HG03565 (cell line): Measurements from ENCODE around the gene CLDN24.

Experiments used
- ATAC-seq: cut with Tn5 transposase; IDR thresholded peaks from one replicate; pipeline ENCODE4 v1.9.1; 2021; ENCODE audit warnings: mild to moderate bottlenecking, moderate library complexity; ENCODE audit not compliant: unreplicated experiment

Gene CLDN24

GRCh38 chr4:183322326-183322725 lies at the start of gene CLDN24:
Gene CLDN24, minus strand, starts transcription at chr4:183322426. Its CDS starts 0 bp downstream, at chr4:183322426.
- no peak for ATAC-seq

- ATAC-seq = no peak
Measured at GRCh38 chr4:183370786-183371185, 48.6 kb upstream of the CLDN24 start.

DNA sequence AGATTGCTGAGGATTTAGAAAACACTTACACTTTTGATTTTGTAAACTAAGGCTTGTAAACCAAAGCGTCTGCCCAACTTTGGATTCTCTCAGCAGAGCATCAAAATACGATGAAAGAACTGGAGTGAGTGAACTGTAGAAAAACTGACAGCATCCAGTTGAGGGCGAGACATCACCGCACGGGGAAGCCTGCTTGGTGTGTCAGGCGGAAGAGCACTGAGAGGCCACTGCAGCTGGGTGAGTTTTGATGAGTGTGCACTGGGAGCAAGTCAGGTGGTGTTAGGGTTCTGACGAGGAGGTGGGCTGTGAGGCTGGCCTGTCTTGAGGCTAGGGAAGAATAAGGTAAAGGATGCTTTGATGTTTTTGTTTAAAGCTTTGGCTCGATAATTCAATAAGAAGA lies 46.8 kb upstream of the CLDN24 start:
- ATAC-seq = no peak

DNA sequence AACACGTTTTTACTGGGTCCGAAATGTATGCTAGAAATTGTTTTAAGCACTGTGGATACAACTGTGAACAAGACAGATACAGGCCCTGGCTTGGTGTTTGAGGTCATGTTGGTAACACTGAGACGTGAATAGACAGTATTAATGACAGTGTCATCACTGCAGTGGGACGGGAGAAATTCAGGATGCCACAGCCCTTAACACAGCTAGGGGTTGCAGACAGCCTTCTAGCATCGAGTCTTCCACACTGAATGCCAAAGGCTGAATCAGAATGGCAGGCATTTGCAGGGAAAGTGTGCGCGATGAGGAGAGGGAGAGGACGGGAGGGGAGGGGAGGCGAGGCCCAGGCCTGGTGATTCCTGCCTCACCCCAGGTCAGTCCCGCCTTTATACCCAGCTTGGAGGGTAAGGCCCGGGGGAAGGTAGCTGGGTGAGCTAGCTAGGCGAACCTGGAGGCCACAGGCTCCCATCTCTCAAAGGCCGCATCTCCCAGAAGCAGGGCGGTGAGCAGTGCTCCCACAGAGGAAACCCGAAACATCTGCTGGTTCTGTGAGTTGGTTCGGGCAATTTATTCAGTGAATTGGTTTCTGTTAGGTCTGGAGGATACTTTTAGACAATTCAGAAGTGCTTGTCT lies 44.1 kb upstream of the CLDN24 start:
- no peak for ATAC-seq

DNA sequence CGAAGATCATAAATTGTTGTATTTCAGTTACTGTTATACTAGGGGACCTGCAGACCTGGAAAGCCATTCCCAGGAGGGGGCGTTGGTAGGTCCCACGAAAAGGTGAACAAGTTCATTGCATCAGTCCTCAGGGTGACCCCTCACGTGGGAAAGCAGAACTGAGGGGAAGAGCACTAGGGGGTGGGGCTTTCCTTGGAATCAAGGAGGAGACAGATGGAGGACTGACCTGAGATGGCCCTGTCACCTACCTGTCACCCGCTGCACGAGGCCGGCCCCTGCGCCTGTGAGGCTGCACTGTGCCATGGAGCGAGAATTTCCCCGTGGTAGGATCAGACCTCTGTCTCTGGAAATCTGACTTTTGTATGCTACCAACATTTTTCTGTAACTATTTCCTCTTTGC lies 41.8 kb upstream of the CLDN24 start:
- ATAC-seq = no peak

DNA sequence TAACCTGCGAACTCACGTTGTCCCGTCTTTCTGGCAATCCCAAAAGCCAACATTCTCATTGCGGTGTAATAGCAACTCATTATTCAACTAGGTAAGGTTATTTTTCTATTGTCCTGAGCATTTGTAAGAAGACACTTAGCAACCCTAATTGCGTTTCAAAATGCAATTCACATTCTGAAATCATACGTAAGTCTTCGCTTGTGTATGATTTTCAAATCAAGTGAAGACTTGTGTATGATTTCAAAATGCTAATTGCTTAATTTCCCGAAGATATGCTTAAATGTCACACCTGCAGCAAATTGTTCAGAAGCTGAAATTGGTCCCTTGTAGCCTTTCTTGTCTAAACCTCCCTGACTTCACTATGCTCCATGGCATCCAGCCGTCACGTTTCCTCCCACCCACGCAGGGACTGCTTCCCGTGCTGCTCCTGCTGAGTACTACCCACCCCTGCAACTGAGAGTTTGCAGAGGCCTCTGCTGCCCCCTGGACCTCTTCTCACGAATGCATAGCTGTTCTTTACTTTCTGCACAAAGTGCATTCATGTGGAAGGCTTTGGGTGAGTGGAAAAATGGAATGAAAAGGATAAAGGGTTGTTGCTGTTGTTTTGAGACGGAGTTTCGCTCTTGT lies 40.8 kb upstream of the CLDN24 start:
- ATAC-seq = no peak

- ATAC-seq = no peak
Measured at GRCh38 chr4:183362036-183362435, 39.8 kb upstream of the CLDN24 start.

GRCh38 chr4:183360161-183360919 lies 38.1 kb upstream of the CLDN24 start:
- ATAC-seq = no peak

DNA sequence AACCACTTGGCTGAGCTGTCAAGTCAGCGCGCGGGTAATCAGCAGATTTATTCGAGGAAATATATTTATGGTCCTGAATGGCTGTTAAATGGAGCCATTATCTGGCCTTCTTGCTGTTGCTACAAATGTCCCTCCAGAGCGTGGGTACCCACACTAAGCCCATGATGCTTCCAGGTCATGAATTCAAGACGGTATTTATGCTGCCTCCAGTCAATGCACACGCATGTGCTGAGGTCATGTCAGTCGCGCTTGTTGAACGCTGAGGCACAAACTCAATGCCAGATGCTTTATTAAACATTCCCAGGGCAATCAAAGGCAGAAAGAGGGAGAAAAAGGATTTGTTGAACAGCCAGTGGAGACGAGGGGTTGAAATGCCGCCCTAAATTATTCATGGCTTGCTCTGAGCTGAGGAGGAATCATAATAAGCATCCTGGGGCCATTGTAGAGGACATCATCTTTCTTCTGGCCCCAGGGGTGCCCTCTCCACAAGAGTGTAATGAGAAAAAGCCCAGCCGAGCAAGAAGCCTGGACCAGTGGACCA lies 36.1 kb upstream of the CLDN24 start:
- ATAC-seq = no peak

GRCh38 chr4:183356931-183357675 lies 34.9 kb upstream of the CLDN24 start:
- ATAC-seq = no peak

DNA sequence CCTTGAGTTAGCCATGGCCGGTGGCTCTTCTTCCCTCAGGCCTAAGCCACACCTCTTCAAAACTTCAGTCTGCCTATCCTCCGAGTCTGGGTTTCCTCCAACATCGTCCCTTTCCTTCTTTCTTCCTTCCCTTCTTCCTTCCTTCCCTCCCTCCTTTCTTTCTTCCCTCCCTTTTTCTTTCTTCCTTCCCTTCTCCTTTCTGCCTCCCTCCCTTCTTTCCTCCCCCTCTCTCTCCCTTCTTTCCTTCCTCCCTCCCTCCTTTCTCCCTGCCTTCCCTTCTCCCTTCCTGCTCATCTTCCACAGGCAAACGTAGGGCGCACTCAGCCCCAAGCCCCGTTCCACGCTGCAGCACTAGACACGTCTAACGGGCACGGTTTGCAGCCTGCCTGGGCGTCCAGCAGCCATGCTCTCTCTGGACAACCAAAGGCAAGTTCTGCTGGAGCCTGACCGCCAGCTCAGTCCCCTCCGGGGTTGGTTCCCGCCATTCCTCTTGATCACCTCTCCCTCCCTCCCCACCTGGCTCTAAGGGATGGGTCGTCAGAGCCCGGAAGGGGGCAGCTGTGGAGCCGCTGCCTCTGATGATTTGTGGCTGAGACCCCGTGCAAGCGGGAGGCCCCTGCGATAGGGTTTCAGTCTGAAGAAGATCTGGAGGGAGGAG lies 34.1 kb upstream of the CLDN24 start:
- ATAC-seq = no peak

DNA sequence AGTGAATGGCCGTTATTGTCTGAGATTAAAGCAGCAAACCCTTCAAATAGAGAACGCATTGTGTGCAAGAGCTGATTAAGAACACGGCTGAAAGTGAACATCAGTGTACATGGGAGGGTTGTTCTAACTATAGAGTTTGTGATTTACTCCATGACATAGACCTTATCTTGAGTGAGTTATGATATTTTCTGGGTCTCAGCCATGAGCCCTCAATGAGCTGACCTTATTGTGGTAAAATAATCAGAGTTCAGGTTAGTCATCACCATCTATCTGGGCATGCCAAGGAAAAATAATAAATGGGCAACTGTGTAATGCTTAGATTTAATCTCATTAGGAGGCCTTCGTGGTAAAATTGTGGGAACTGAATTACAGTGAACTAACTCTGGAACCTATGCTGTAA lies 33.2 kb upstream of the CLDN24 start:
- no peak for ATAC-seq

- no peak for ATAC-seq
Measured at GRCh38 chr4:183354219-183354618, 32.0 kb upstream of the CLDN24 start.

DNA sequence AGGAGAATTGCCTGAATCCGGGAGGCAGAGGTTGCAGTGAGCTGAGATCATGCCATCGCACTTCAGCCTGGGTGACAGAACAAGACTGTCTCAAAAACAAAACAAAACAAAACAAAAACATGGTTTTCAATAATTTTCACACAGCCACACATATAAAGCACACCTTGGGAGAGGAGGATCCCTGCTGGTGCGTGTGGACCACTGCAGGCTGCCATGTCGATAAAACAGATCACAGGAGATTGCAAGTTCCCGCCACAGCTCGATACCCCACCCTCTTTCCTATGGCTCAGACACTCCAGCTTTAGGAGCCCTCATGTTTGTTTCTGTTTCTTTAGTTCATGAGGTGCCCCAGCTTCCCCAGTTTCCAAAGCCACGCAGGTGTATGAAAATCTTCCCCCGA lies 31.3 kb upstream of the CLDN24 start:
- ATAC-seq = no peak

- no peak for ATAC-seq
Measured at GRCh38 chr4:183352546-183352945, 30.3 kb upstream of the CLDN24 start.

DNA sequence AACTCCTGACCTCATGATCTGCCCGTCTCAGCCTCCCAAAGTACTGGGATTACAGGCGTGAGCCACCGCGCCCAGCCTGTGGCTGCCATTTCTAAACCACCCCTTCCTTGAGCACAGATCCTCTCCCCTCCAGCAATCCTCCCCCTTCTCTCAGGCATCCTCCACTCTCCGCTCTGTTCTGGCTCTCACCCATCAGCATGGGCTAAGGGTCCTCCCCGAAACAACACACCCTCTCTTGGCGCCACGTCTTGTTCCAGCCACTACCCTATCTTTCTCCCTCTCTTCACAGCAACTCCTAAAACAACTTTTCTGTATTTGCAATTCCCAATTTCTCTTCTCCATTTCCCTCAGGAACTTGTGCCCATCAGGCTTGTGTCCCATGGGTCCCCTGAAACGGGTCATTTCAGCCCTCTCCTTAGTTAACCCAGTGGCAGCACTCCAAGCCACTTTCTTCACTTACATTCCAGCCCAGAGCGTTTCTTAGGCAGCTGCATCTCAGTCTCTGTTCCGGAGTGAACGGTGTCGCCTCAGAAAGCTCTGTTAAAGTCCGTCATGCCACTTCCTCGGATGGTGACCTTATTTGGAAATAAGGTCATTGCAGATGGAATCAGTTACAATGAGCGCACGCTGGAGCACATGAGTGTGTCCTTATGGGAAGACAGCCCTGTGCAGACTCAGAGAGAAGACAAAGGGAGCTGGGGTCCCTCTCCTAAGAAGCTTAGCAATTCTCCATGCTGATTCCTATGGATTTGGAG lies 28.3 kb upstream of the CLDN24 start:
- ATAC-seq = no peak

- no peak for ATAC-seq
Measured at GRCh38 chr4:183349673-183350072, 27.4 kb upstream of the CLDN24 start.

GRCh38 chr4:183348706-183349659 lies 26.8 kb upstream of the CLDN24 start:
- ATAC-seq = no peak

- no peak for ATAC-seq
Measured at GRCh38 chr4:183348136-183348535, 25.9 kb upstream of the CLDN24 start.
